HCT116 (cell line): ENCODE results near the gene ERI2. TPM values are rescaled to one million over a fixed set of nuclear protein-coding genes. Genes with fewer than 3 reads are reported as not detected.
A peak's percentile ranks its signal among the peaks of the same experiment; 100 is the strongest.

ENCODE experiments used
- ATAC-seq: fragments of 200-7000 bp; cut with Tn5 transposase; 2 replicates; pipeline ENCODE4 v1.9.1; 2020; ENCODE audit warnings: mild to moderate bottlenecking, moderate library complexity
- BruUV-seq: library from RNA; stranded (reverse); fragments of 400-500 nt; replicated peaks from 2 replicates; lab custom pipeline; 2021; lab: Mats Ljungman, UMichigan
- CTCF ChIA-PET: fragments of 300-600 bp; sonication (Branson Sonifier 250); formaldehyde crosslinking; loops from one replicate; lab custom pipeline; 2021; ENCODE audit warnings: antibody characterized with exemption; lab: Charles Lee
- POLR2A ChIA-PET: fragments of 300-600, 350-600 bp; sonication (Branson Sonifier 250); formaldehyde crosslinking; loops from one replicate; lab custom pipeline; 2021; ENCODE audit warnings: antibody characterized with exemption; lab: Charles Lee
- RAD21 ChIA-PET, 2 experiments: fragments of 300-600 bp; sonication (Branson Sonifier 250); formaldehyde crosslinking; loops; one replicate each; lab custom pipeline; 2023; ENCODE audit warnings: low total read pairs in 2 of 2; ENCODE audit not compliant: uncharacterized antibody in 2 of 2, unreplicated experiment in 2 of 2, low non-redundant PET in 1 of 2; lab: Charles Lee
- DNase-seq: peaks from one replicate; pipeline ENCODE4 v3.0.0-alpha.2; 2010; ENCODE audit warnings: low read depth, low spot score
- H2AFZ ChIP-seq: fragments of 200-600 bp; shearing (Covaris generic), sonication (generic); 2 replicates; pipeline ENCODE4 v1.6.1; 2017; ENCODE audit warnings: low read depth, mixed run types, mixed read lengths, antibody characterized with exemption, low read length; ENCODE audit not compliant: poor library complexity, severe bottlenecking
- H3K27ac ChIP-seq: 2 replicates; pipeline ENCODE4 v1.5.1; 2012; ENCODE audit warnings: low read depth, low read length
- H3K27me3 ChIP-seq: fragments of 200-600 bp; sonication (generic); 2 replicates; pipeline ENCODE4 v1.6.1; 2016; ENCODE audit warnings: mixed run types, low read length, mixed read lengths; ENCODE audit not compliant: insufficient read depth
- H3K36me3 ChIP-seq, 2 experiments: fragments of 200-500 bp in 1 of 2; fragments of 200-600 bp in 1 of 2; sonication (Bioruptor generic) in 1 of 2; sonication (generic) in 1 of 2; 2 replicates each; pipeline versions ENCODE4 v1.5.1 to v1.6.1; 2014 to 2016; ENCODE audit warnings: low read length in 2 of 2, inconsistent platforms in 1 of 2, mixed read lengths in 1 of 2, mixed run types in 1 of 2; ENCODE audit not compliant: insufficient read depth in 2 of 2, control insufficient read depth in 1 of 2
- H3K4me1 ChIP-seq, 2 experiments: fragments of 200-600 bp in 1 of 2; sonication (generic) in 1 of 2; 2 replicates each; pipeline versions ENCODE4 v1.5.1 to v1.6.1; 2012 to 2017; ENCODE audit warnings: low read length in 2 of 2, inconsistent platforms in 1 of 2, mild to moderate bottlenecking in 1 of 2, mixed read lengths in 1 of 2, mixed run types in 1 of 2, moderate library complexity in 1 of 2; ENCODE audit not compliant: insufficient read depth in 2 of 2, control insufficient read depth in 1 of 2
- H3K4me2 ChIP-seq: fragments of 200-600 bp; sonication (generic); 2 replicates; pipeline ENCODE4 v1.6.1; 2017; ENCODE audit warnings: mixed run types, low read length, mixed read lengths
- H3K4me3 ChIP-seq, 2 experiments: fragments of 200-600 bp in 1 of 2; sonication (generic) in 1 of 2; replicated peaks in 1 of 2; 2 replicates each; pipeline ENCODE4 v1.5.1; 2011 to 2016; ENCODE audit warnings: low read length in 2 of 2, control low read depth in 1 of 2, low read depth in 1 of 2, mild to moderate bottlenecking in 1 of 2, mixed read lengths in 1 of 2, mixed run types in 1 of 2
- H3K79me2 ChIP-seq: fragments of 200-600 bp; sonication (generic); 2 replicates; pipeline ENCODE4 v1.6.1; 2017; ENCODE audit warnings: mild to moderate bottlenecking, mixed run types, low read length, moderate library complexity, mixed read lengths; ENCODE audit not compliant: insufficient read depth
- H3K9ac ChIP-seq: fragments of 200-600 bp; sonication (generic); 2 replicates; pipeline ENCODE4 v1.6.1; 2016; ENCODE audit warnings: low read length, mixed read lengths
- H3K9me2 ChIP-seq: fragments of 200-600 bp; sonication (generic), shearing (Covaris generic); 2 replicates; pipeline ENCODE4 v1.6.1; 2017; ENCODE audit warnings: mixed run types, mild to moderate bottlenecking, moderate library complexity; ENCODE audit not compliant: insufficient read depth
- H3K9me3 ChIP-seq, 2 experiments: fragments of 200-500 bp in 1 of 2; fragments of 200-600 bp in 1 of 2; sonication (Bioruptor generic) in 1 of 2; sonication (generic) in 1 of 2; 2 replicates each; pipeline ENCODE4 v1.6.1; 2014 to 2017; ENCODE audit warnings: low read length in 2 of 2, mixed read lengths in 2 of 2, inconsistent platforms in 1 of 2, low read depth in 1 of 2, mild to moderate bottlenecking in 1 of 2, mixed run types in 1 of 2, moderate library complexity in 1 of 2; ENCODE audit not compliant: control insufficient read depth in 1 of 2, insufficient read depth in 1 of 2
- H4K20me1 ChIP-seq: fragments of 200-600 bp; sonication (generic), shearing (Covaris generic); 2 replicates; pipeline ENCODE4 v1.6.1; 2017; ENCODE audit warnings: mixed run types, mild to moderate bottlenecking, moderate library complexity; ENCODE audit not compliant: insufficient read depth
- ATF3 ChIP-seq: IDR thresholded peaks from 2 replicates; pipeline ENCODE4 v1.6.1; 2012
- CEBPB ChIP-seq: IDR thresholded peaks from 2 replicates; pipeline ENCODE4 v1.6.1; 2012; ENCODE audit warnings: low read depth
- EZH2phosphoT487 ChIP-seq: fragments of 200-600 bp; IDR thresholded peaks from 2 replicates; pipeline ENCODE4 v1.6.1; 2018; ENCODE audit warnings: antibody characterized with exemption, borderline replicate concordance
- JUND ChIP-seq: IDR thresholded peaks from 2 replicates; pipeline ENCODE4 v1.6.1; 2012
- POLR2AphosphoS5 ChIP-seq: IDR thresholded peaks from 2 replicates; pipeline ENCODE4 v1.6.1; 2011; ENCODE audit warnings: mild to moderate bottlenecking, low read depth, low read length, moderate library complexity
- RAD21 ChIP-seq: IDR thresholded peaks from 2 replicates; pipeline ENCODE4 v1.6.1; 2012; ENCODE audit warnings: low read depth, mild to moderate bottlenecking
- REST ChIP-seq: IDR thresholded peaks from 2 replicates; pipeline ENCODE4 v1.6.1; 2012; ENCODE audit warnings: low read depth
- SP1 ChIP-seq: IDR thresholded peaks from 2 replicates; pipeline ENCODE4 v1.6.1; 2012; ENCODE audit warnings: low read depth
- SRF ChIP-seq: IDR thresholded peaks from 2 replicates; pipeline ENCODE4 v1.6.1; 2012; ENCODE audit warnings: low read depth
- YY1 ChIP-seq: IDR thresholded peaks from 2 replicates; pipeline ENCODE4 v1.6.1; 2011; ENCODE audit warnings: low read length, low read depth, moderate library complexity, mild to moderate bottlenecking; ENCODE audit not compliant: insufficient replicate concordance; ENCODE audit errors: extremely low read depth
- ZBTB33 ChIP-seq: IDR thresholded peaks from 2 replicates; pipeline ENCODE4 v1.6.1; 2011; ENCODE audit warnings: mild to moderate bottlenecking, low read length, moderate library complexity; ENCODE audit not compliant: insufficient replicate concordance; ENCODE audit errors: extremely low read depth
- ZNF274 ChIP-seq: fragments of 200-500 bp; sonication (Bioruptor generic); IDR thresholded peaks from 2 replicates; pipeline ENCODE4 v1.6.1; 2014; ENCODE audit warnings: mild to moderate bottlenecking, low read depth, low read length, inconsistent platforms
- intact Hi-C: fragments of 100-400 bp; cut with micrococcal nuclease; formaldehyde crosslinking; loops from 2 replicates; pipeline ENCODE4 v1.10.0; 2022
- total RNA-seq: library from RNA; stranded (reverse); gene quantifications from one replicate; pipeline ENCODE4 v1.2.1, GENCODE V29; 2021; ENCODE audit not compliant: unreplicated experiment

ERI2 gene
- total RNA-seq, 1 experiment from 2014 or later, result 42.1 TPM

GRCh38 chr16:20763461-20764232 lies 42.6 kb downstream of the ERI2 start, which contains the start of gene ACSM3 (continued):
- no peak for TF ChIP-seq REST
- TF ChIP-seq SRF, result no peak

- no peak overlapping the region for H2AFZ ChIP-seq
- no peaks in the 10 kb centered on the region for H3K79me2 ChIP-seq
- H3K4me2 ChIP-seq, result no peak overlapping the region
- H3K9ac ChIP-seq, result no peak overlapping the region
- BruUV-seq, result TSS peak; percentile 31
- no peak for TF ChIP-seq POLR2AphosphoS5
- no peak for TF ChIP-seq CEBPB
- TF ChIP-seq JUND, result no peak
- TF ChIP-seq ATF3, result no peak
- no peak for TF ChIP-seq RAD21
- no peak for TF ChIP-seq SP1
- TF ChIP-seq ZBTB33, result no peak
- TF ChIP-seq ZNF274, result no peak
- TF ChIP-seq EZH2phosphoT487, result no peak
- TF ChIP-seq YY1, result no peak
- TF ChIP-seq, all 23 proteins: peak for 0
- no peaks in the 10 kb centered on the region for H4K20me1 ChIP-seq
- peaks cover 10 to 12% of the 10 kb centered on the region in 2 experiments for H3K4me1 ChIP-seq
- H3K27ac ChIP-seq, result no peak overlapping the region
- no peaks in the 10 kb centered on the region for H3K9me2 ChIP-seq
- H3K9me3 ChIP-seq, result no peaks in the 10 kb centered on the region
- RAD21 ChIA-PET, result no interaction called here
- no peak overlapping the region for H3K4me3 ChIP-seq
- CTCF ChIA-PET, result no interaction called here
- no peaks in the 10 kb centered on the region for H3K36me3 ChIP-seq
- H3K27me3 ChIP-seq, result no peaks in the 10 kb centered on the region
- no peak for DNase-seq
- POLR2A ChIA-PET, result no interaction called here
- intact Hi-C loops, result no loop called here
- no peak for ATAC-seq
These were observed 43.7 kb downstream of the ERI2 start for GRCh38 chr16:20762404-20763123.
